ENCODE measurements around the gene GOLPH3. TPM values are rescaled to one million over a fixed set of nuclear protein-coding genes. Genes with fewer than 3 reads are reported as not detected.
"Not testable (repeated sequence)": the region's sequence is repeated elsewhere in the genome, so short reads cannot be mapped to it uniquely, and the experiment has no call there.

The GOLPH3 gene
- polyA plus RNA-seq (ENCODE audit: insufficient read length in 3 of 3) = 10 to 100 TPM; 81.5 to 87.4 (median 81.7) TPM
- long read RNA-seq, donor 1, transcript GOLPH3-201 (4 exons, 2,721 nt) = major isoform, 39 of 39 reads
- long read RNA-seq, donor 1, partial matches to known transcripts = 0 of 39 reads
- long read RNA-seq, donor 1, other reads (novel, unspliced or antisense) = 0 of 39 reads
- long read RNA-seq, donor 2, transcript GOLPH3-201 (4 exons, 2,721 nt) = major isoform, 47 of 54 reads
- long read RNA-seq, donor 2, partial matches to known transcripts = 6 of 54 reads
- long read RNA-seq, donor 2, other reads (novel, unspliced or antisense) = 0 of 54 reads
- long read RNA-seq, donor 3, transcript GOLPH3-201 (4 exons, 2,721 nt) = major isoform, 36 of 36 reads
- long read RNA-seq, donor 3, partial matches to known transcripts = 0 of 36 reads
- long read RNA-seq, donor 3, other reads (novel, unspliced or antisense) = 0 of 36 reads
- long read RNA-seq, donor 4, transcript GOLPH3-201 (4 exons, 2,721 nt) = major isoform, 33 of 33 reads
- long read RNA-seq, donor 4, partial matches to known transcripts = 0 of 33 reads
- long read RNA-seq, donor 4, other reads (novel, unspliced or antisense) = 0 of 33 reads
- long read RNA-seq, donor 5, transcript GOLPH3-201 (4 exons, 2,721 nt) = major isoform, 32 of 33 reads
- long read RNA-seq, donor 5, partial matches to known transcripts = 0 of 33 reads
- long read RNA-seq, donor 5, other reads (novel, unspliced or antisense) = 0 of 33 reads
- long read RNA-seq, donor 6, transcript GOLPH3-201 (4 exons, 2,721 nt) = major isoform, 32 of 32 reads
- long read RNA-seq, donor 6, partial matches to known transcripts = 0 of 32 reads
- long read RNA-seq, donor 6, other reads (novel, unspliced or antisense) = 0 of 32 reads
- long read RNA-seq, donor 7, transcript GOLPH3-201 (4 exons, 2,721 nt) = major isoform, 63 of 66 reads
- long read RNA-seq, donor 7, partial matches to known transcripts = 0 of 66 reads
- long read RNA-seq, donor 7, other reads (novel, unspliced or antisense) = 0 of 66 reads
- long read RNA-seq, donor 8, transcript GOLPH3-201 (4 exons, 2,721 nt) = major isoform, 15 of 15 reads
- long read RNA-seq, donor 8, partial matches to known transcripts = 0 of 15 reads
- long read RNA-seq, donor 8, other reads (novel, unspliced or antisense) = 0 of 15 reads
- long read RNA-seq, donor 9, transcript GOLPH3-201 (4 exons, 2,721 nt) = major isoform, 40 of 42 reads
- long read RNA-seq, donor 9, partial matches to known transcripts = 0 of 42 reads
- long read RNA-seq, donor 9, other reads (novel, unspliced or antisense) = 0 of 42 reads
- long read RNA-seq, donor 10, transcript GOLPH3-201 (4 exons, 2,721 nt) = major isoform, 32 of 34 reads
- long read RNA-seq, donor 10, partial matches to known transcripts = 0 of 34 reads
- long read RNA-seq, donor 10, other reads (novel, unspliced or antisense) = 0 of 34 reads
- long read RNA-seq, donor 11, transcript GOLPH3-201 (4 exons, 2,721 nt) = major isoform, 36 of 36 reads
- long read RNA-seq, donor 11, partial matches to known transcripts = 0 of 36 reads
- long read RNA-seq, donor 11, other reads (novel, unspliced or antisense) = 0 of 36 reads
- long read RNA-seq, donor 12, transcript GOLPH3-201 (4 exons, 2,721 nt) = major isoform, 46 of 52 reads
- long read RNA-seq, donor 12, partial matches to known transcripts = 6 of 52 reads
- long read RNA-seq, donor 12, other reads (novel, unspliced or antisense) = 0 of 52 reads
- long read RNA-seq, donor 13, transcript GOLPH3-201 (4 exons, 2,721 nt) = major isoform, 17 of 24 reads
- long read RNA-seq, donor 13, partial matches to known transcripts = 7 of 24 reads
- long read RNA-seq, donor 13, other reads (novel, unspliced or antisense) = 0 of 24 reads
- long read RNA-seq, donor 14, transcript GOLPH3-201 (4 exons, 2,721 nt) = major isoform, 78 of 78 reads
- long read RNA-seq, donor 14, partial matches to known transcripts = 0 of 78 reads
- long read RNA-seq, donor 14, other reads (novel, unspliced or antisense) = 0 of 78 reads
- long read RNA-seq, donor 15, transcript GOLPH3-201 (4 exons, 2,721 nt) = major isoform, 54 of 54 reads
- long read RNA-seq, donor 15, partial matches to known transcripts = 0 of 54 reads
- long read RNA-seq, donor 15, other reads (novel, unspliced or antisense) = 0 of 54 reads
- long read RNA-seq, donor 16, transcript GOLPH3-201 (4 exons, 2,721 nt) = major isoform, 27 of 28 reads
- long read RNA-seq, donor 16, partial matches to known transcripts = 0 of 28 reads
- long read RNA-seq, donor 16, other reads (novel, unspliced or antisense) = 0 of 28 reads

- DNase-seq = peak; percentile 90
These were observed at the start of gene GOLPH3 for GRCh38 chr5:32174011-32174870. Gene GOLPH3 (minus strand): TSS chr5:32174319. CDS start chr5:32174034, 285 bp downstream.

- no peak for DNase-seq
These were observed 48.8 kb upstream of the GOLPH3 start for GRCh38 chr5:32222723-32223470.

DNA sequence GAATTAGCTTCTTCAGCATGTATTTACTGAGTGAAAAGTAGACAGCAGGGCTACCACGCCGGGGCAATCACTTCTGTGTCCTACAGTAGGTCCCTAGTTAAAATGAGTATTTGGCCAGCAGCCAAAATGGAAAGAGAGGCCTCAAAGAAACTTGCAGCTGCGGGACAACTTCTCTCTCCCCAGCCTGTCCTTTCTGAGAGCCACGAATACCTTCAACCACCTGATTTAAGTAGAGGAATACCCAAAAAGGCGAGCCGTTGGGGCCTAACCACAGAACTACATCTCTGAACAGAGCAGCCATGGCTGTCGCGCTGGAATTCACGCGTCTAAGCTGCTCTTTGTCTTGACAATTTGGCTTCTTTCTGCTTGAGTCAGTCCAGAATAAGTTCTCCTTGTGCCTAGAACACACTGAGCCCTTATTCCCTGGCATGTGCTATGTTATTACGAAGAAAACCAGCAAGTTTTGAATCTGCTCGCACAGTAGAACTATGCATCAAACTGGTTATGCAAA lies 43.8 kb upstream of the GOLPH3 start:
- DNase-seq = no peak

GRCh38 chr5:32214344-32214743 lies 40.2 kb upstream of the GOLPH3 start:
- DNase-seq = not testable (repeated sequence)

DNA sequence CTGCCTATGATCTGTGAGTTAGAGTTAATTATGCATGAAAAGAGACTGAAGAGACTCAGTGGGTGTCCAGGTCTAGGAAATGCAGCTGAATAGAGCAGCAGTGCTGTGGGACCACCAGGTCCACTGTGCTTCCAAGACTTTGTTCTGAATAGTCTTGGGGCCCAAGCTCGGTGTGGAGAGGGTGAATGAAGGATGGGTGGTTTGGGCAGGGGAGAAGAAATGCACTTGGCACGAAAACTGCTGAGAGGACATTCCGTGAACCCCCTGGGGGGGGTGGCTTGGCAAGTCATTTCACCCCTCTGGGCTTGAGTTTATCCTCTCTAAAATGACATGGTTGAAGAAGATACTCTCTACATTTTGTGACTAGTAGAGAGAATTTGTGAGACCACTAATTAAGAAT lies 36.0 kb upstream of the GOLPH3 start:
- DNase-seq = no peak

GRCh38 chr5:32208837-32209236 lies 34.7 kb upstream of the GOLPH3 start:
- not testable (repeated sequence) for DNase-seq

- no peak for DNase-seq
These were observed 33.2 kb upstream of the GOLPH3 start for GRCh38 chr5:32207355-32207634.

- no peak for DNase-seq
These were observed 32.6 kb upstream of the GOLPH3 start for GRCh38 chr5:32206509-32207354.

DNA sequence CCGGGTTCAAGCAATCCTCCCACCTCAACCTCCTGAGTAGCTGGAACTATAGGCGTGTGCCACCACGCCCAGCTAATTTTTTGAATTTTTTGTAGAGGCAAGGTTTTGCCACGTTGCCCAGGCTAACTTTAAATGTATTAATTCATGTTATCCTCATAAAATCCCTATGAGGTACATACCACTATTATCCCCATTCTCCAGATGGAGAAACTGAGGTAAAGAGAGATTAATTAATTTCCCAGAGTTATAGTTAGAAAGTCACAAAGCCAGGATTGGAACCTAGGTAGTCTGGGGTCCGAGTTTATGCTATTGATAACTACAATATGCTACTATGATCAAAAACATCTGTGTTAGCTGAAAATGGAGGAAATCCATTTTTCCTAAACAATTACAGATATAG lies 31.9 kb upstream of the GOLPH3 start:
- no peak for DNase-seq

DNA sequence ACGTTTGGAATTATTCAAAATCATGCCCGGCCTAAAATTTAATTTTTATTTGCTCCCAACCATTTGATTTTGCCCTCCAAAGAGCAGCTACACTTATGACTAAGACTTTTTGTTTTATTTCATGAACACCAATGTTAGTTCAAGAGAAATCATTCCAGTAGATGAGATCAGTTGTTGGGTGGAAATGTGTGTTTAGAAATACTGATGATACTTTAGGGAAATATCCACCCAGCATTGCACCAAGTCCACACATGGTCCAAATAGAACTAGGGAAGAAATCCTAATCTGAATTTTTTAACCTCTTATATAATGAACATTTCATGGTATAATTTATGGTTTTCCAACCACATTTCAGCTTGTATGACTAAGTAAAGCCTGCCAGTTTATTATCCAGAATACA lies 28.3 kb upstream of the GOLPH3 start:
- DNase-seq = no peak

GRCh38 chr5:32201122-32201753 lies 27.1 kb upstream of the GOLPH3 start:
- no peak for DNase-seq

GRCh38 chr5:32197032-32197431 lies 22.9 kb upstream of the GOLPH3 start:
- DNase-seq = no peak

DNA sequence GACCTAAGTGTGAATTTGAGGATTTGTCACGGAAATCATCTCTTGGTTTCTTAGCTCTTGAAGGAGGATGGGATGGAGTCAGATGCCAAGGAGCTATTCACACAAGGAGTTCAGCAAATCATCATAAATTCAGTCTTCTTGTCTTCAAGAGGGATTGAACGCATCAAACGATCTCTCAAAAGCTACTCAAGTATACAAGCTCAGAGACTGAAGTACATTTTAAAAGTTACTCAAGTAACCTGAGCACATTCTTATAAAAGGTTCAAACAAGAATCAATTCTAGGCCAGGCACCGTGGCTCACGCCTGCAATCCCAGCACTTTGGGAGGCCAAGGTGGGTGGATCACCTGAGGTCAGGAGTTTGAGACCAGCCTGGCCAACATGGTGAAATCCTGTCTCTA lies 21.1 kb upstream of the GOLPH3 start:
- DNase-seq = no peak

- DNase-seq = peak; percentile 68
These were observed 19.5 kb upstream of the GOLPH3 start for GRCh38 chr5:32193591-32193990.

- DNase-seq = peak; percentile 53
These were observed 16.0 kb upstream of the GOLPH3 start for GRCh38 chr5:32190095-32190494.

DNA sequence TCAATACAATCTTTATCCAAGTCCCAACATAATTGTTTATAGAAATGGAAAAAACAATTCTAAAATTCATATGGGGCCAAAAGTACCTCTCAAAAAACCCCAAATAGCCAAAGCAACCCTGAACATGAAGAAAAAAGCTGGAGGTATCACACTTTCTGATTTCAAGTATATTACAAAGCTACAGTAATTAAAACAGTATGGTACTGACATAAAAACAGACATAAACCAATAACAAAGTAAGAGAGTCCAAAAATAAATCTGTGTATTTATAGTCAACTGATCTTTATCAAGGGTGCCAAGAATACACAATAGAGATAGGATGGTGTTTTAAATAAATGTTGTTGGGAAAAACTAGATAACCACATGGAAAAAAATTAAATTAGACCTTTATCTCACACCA lies 13.6 kb upstream of the GOLPH3 start:
- no peak for DNase-seq
